ENCODE measurements around the gene MICOS13. TPM values are rescaled to one million over a fixed set of nuclear protein-coding genes. Genes with fewer than 3 reads are reported as not detected.

Gene MICOS13
- total RNA-seq, 4 donors from 2014 or later, result 46.4 to 70.0 (median 59.3) TPM

DNA sequence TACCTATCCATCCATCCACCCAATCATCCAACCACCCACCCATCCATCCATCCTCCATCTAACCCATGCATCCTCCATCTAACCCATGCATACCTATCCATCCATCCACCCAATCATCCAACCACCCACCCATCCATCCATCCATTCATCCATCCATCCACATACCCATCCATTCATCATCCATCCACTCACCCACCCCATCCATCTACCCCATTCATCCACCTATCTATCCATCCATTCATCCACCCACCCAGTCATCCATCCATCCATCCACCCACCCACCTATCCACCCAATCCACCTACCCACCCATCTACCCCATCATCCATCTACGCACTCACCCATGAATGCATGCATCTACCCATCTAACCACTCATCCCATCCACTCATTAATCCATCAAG is 6.6 kb downstream of the MICOS13 start:
- TF ChIP-seq POLR2AphosphoS5 (IDR thresholded peaks at IDR 0.05) (no peak), POLR2A (IDR thresholded peaks at IDR 0.05; ENCODE audit: low read depth) (no peak), EP300 (IDR thresholded peaks at IDR 0.05) (no peak)
- TF ChIP-seq, protein P1, sequence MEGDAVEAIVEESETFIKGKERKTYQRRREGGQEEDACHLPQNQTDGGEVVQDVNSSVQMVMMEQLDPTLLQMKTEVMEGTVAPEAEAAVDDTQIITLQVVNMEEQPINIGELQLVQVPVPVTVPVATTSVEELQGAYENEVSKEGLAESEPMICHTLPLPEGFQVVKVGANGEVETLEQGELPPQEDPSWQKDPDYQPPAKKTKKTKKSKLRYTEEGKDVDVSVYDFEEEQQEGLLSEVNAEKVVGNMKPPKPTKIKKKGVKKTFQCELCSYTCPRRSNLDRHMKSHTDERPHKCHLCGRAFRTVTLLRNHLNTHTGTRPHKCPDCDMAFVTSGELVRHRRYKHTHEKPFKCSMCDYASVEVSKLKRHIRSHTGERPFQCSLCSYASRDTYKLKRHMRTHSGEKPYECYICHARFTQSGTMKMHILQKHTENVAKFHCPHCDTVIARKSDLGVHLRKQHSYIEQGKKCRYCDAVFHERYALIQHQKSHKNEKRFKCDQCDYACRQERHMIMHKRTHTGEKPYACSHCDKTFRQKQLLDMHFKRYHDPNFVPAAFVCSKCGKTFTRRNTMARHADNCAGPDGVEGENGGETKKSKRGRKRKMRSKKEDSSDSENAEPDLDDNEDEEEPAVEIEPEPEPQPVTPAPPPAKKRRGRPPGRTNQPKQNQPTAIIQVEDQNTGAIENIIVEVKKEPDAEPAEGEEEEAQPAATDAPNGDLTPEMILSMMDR (IDR thresholded peaks at IDR 0.05), result no peak
- no peaks in the 10 kb centered on the region for H3K9me3 ChIP-seq
- peaks cover 10 to 38% (median 36%) of the 10 kb centered on the region in 4 donors for H3K36me3 ChIP-seq
- H3K4me1 ChIP-seq, result peaks cover under 1 to 9% (median 6%) of the 10 kb centered on the region in 4 donors
- H3K4me3 ChIP-seq, result no peak overlapping the region
- no peak overlapping the region for H3K27ac ChIP-seq (replicated peaks in 1 of 4)
- no peak for DNase-seq (ENCODE audit: extremely low spot score)
- intact Hi-C loops (cut with DNase I), result no loop called here
- H3K27me3 ChIP-seq, result no peaks in the 10 kb centered on the region
- 98% methylated on average over 1 of the region's 1 CpG for WGBS

DNA sequence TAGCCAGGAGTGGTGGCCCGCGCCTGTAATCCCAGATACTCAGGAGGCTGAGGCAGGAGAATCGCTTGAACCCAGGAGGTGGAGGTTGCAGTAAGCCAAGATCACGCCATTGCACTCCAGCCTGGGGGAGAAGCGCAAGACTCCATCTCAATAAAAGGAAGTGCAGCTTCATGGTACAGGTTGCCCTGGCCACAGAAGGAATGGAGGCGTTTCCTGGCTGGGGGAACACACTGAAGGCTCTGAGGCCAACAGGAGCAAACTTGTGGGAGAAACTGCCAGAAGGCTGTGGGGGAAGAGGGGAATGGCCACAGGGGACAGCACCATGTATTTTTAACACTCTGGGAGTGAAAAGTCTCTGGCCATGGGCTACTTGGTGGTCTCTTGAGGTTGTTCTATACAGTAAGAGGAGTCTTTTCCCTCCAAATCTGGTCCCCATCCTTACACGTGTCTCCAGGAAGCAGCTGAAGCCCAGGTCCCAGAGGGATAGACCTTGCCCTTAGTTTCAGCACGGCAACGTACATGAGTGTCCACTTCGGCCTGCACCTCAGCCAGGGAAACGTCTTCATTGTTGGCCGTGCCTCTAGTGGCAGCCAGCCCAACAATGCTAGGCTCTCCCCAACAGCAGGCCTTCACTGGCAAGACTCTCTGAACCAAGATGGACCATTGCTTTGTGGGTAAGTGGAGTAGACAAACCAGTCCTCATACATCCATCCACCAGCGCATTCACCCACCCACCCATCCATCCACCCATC is 7.4 kb downstream of the MICOS13 start:
- peaks cover 0 to 5% (median under 1%) of the 10 kb centered on the region in 4 donors for H3K4me1 ChIP-seq
- H3K4me3 ChIP-seq, result no peak overlapping the region
- WGBS, result 90% methylated on average over 8 of the region's 13 CpGs
- intact Hi-C loops (cut with DNase I), result no loop called here
- H3K27me3 ChIP-seq, result no peaks in the 10 kb centered on the region
- no peak overlapping the region for H3K27ac ChIP-seq (replicated peaks in 1 of 4)
- DNase-seq (ENCODE audit: extremely low spot score), result no peak
- no peak for TF ChIP-seq POLR2A (IDR thresholded peaks at IDR 0.05; ENCODE audit: low read depth)
- no peaks in the 10 kb centered on the region for H3K9me3 ChIP-seq
- H3K36me3 ChIP-seq, result peaks cover 16 to 38% (median 36%) of the 10 kb centered on the region in 4 donors

GRCh38 chr19:5671600-5671999 is 8.7 kb downstream of the MICOS13 start:
- no peaks in the 10 kb centered on the region for H3K9me3 ChIP-seq
- H3K27me3 ChIP-seq, result no peaks in the 10 kb centered on the region
- intact Hi-C loops (cut with DNase I), result no loop called here
- peaks cover 0 to 5% (median 0%) of the 10 kb centered on the region in 4 donors for H3K4me1 ChIP-seq
- 98% methylated on average over 5 of the region's 7 CpGs for WGBS
- no peak for TF ChIP-seq POLR2AphosphoS5 (IDR thresholded peaks at IDR 0.05)
- TF ChIP-seq, protein P1 (IDR thresholded peaks at IDR 0.05), result no peak
- TF ChIP-seq POLR2A (IDR thresholded peaks at IDR 0.05; ENCODE audit: low read depth), result no peak
- no peak for TF ChIP-seq EP300 (IDR thresholded peaks at IDR 0.05)
- no peak overlapping the region for H3K4me3 ChIP-seq
- H3K27ac ChIP-seq (replicated peaks in 1 of 4), result no peak overlapping the region
- peaks cover 29 to 45% (median 45%) of the 10 kb centered on the region in 4 donors for H3K36me3 ChIP-seq
- no peak for DNase-seq (ENCODE audit: extremely low spot score)

- TF ChIP-seq, protein P1 (IDR thresholded peaks at IDR 0.05), result no peak
- TF ChIP-seq POLR2A (IDR thresholded peaks at IDR 0.05; ENCODE audit: low read depth), result no peak
- TF ChIP-seq EP300 (IDR thresholded peaks at IDR 0.05), result no peak
- no peak for TF ChIP-seq POLR2AphosphoS5 (IDR thresholded peaks at IDR 0.05)
- 85% methylated on average over 2 of the region's 11 CpGs for WGBS
- H3K9me3 ChIP-seq, result no peaks in the 10 kb centered on the region
- no peak overlapping the region for H3K27ac ChIP-seq (replicated peaks in 1 of 4)
- DNase-seq (ENCODE audit: extremely low spot score), result no peak
- no peak overlapping the region for H3K4me3 ChIP-seq
- H3K36me3 ChIP-seq, result peaks cover 53 to 69% (median 69%) of the 10 kb centered on the region in 4 donors
- intact Hi-C loops (cut with DNase I), result no loop called here
- no peaks in the 10 kb centered on the region for H3K4me1 ChIP-seq
- H3K27me3 ChIP-seq, result no peaks in the 10 kb centered on the region
Observed at GRCh38 chr19:5669212-5669611, 11.1 kb downstream of the MICOS13 start.

DNA sequence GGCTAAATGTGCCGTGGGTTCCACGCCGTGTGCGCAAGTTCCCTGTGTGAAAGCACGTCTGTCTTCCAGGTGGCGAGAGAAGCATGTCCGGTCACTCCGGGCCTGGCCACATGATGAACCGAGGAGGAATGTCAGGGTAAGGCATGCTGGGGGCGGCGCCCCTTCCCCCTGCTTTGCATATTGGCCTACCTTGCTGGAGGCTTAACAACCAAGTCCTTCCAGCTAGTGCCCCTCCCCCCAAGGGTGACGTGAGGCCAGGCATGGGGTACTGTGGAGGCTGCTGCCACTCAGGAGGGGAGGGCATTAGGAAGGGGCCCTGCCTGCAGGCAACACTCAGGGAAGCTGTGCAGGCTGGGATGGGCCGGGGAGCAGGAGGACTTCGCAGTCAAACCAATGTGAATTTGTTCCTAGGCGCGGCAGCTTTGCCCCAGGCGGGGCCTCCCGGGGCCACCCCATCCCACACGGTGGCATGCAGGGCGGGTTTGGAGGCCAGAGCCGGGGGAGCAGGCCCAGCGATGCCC is 12.5 kb downstream of the MICOS13 start:
- WGBS, result 86% methylated on average over 22 of the region's 22 CpGs
- H3K36me3 ChIP-seq, result peaks cover 67 to 83% (median 83%) of the 10 kb centered on the region in 4 donors
- no peak for DNase-seq (ENCODE audit: extremely low spot score)
- H3K9me3 ChIP-seq, result no peaks in the 10 kb centered on the region
- H3K27me3 ChIP-seq, result no peaks in the 10 kb centered on the region
- no peak overlapping the region for H3K4me3 ChIP-seq
- H3K4me1 ChIP-seq, result no peaks in the 10 kb centered on the region
- no peak overlapping the region for H3K27ac ChIP-seq (replicated peaks in 1 of 4)
- intact Hi-C loops (cut with DNase I), result no loop called here
- TF ChIP-seq POLR2AphosphoS5 (IDR thresholded peaks at IDR 0.05) (peak in 1 of 2 donors; percentile 12), POLR2A (IDR thresholded peaks at IDR 0.05; ENCODE audit: low read depth) (no peak), EP300 (IDR thresholded peaks at IDR 0.05) (no peak)
- TF ChIP-seq, protein P1 (IDR thresholded peaks at IDR 0.05), result no peak

Measured in esophagus muscularis mucosa (tissue), 4 donors.